H9 (cell line): ENCODE data around the gene MSI2. TPM values are rescaled to one million over a fixed set of nuclear protein-coding genes. Genes with fewer than 3 reads are reported as not detected.

Source experiments
- DNase-seq: peaks from one replicate; pipeline ENCODE4 v3.0.0-alpha.2; 2017
- H2AFZ ChIP-seq: one replicate; pipeline ENCODE4 v1.6.1; 2013; ENCODE audit warnings: mild to moderate bottlenecking, low read length, control low read depth, moderate library complexity
- H2AK5ac ChIP-seq: 2 replicates; pipeline ENCODE4 v1.6.1; 2013; ENCODE audit warnings: low read length, control low read depth, mixed read lengths; ENCODE audit not compliant: insufficient read length
- H2BK120ac ChIP-seq: one replicate; pipeline ENCODE4 v1.6.1; 2013; ENCODE audit warnings: low read depth, mild to moderate bottlenecking, low read length, control low read depth, inconsistent platforms; ENCODE audit not compliant: poor library complexity, severe bottlenecking
- H2BK12ac ChIP-seq: 2 replicates; pipeline ENCODE4 v1.6.1; 2013; ENCODE audit warnings: low read length, control low read depth, mixed read lengths, low read depth; ENCODE audit not compliant: insufficient read length
- H2BK15ac ChIP-seq: 2 replicates; pipeline ENCODE4 v1.6.1; 2013; ENCODE audit warnings: low read depth, low read length, control low read depth
- H2BK20ac ChIP-seq: one replicate; pipeline ENCODE4 v1.6.1; 2013; ENCODE audit warnings: low read depth, mild to moderate bottlenecking, low read length, control low read depth, inconsistent platforms; ENCODE audit not compliant: poor library complexity, severe bottlenecking
- H2BK5ac ChIP-seq: 2 replicates; pipeline ENCODE4 v1.6.1; 2013; ENCODE audit warnings: low read length, control low read depth, mixed read lengths; ENCODE audit not compliant: insufficient read length
- H3K14ac ChIP-seq: 2 replicates; pipeline ENCODE4 v1.6.1; 2013; ENCODE audit warnings: low read length, control low read depth; ENCODE audit not compliant: insufficient read depth
- H3K18ac ChIP-seq: 2 replicates; pipeline ENCODE4 v1.6.1; 2013; ENCODE audit warnings: low read depth, mild to moderate bottlenecking, mixed read lengths, low read length, control low read depth; ENCODE audit not compliant: insufficient read length
- H3K23ac ChIP-seq: 2 replicates; pipeline ENCODE4 v1.6.1; 2013; ENCODE audit warnings: low read length, control low read depth, mixed read lengths, low read depth; ENCODE audit not compliant: insufficient read length
- H3K23me2 ChIP-seq: 2 replicates; pipeline ENCODE4 v1.6.1; 2013; ENCODE audit warnings: low read depth, mild to moderate bottlenecking, mixed read lengths, low read length, control low read depth; ENCODE audit not compliant: insufficient read length, poor library complexity, severe bottlenecking
- H3K27ac ChIP-seq: 2 replicates; pipeline ENCODE4 v1.5.1; 2013; ENCODE audit warnings: low read length, control low read depth, mixed read lengths, low read depth; ENCODE audit not compliant: insufficient read length
- H3K27me3 ChIP-seq: 2 replicates; pipeline ENCODE4 v1.6.1; 2013; ENCODE audit warnings: low read length, control low read depth, inconsistent platforms; ENCODE audit not compliant: insufficient read depth
- H3K4ac ChIP-seq: 2 replicates; pipeline ENCODE4 v1.6.1; 2013; ENCODE audit warnings: low read depth, mild to moderate bottlenecking, control low read depth, inconsistent platforms, low read length, moderate library complexity
- H3K4me1 ChIP-seq: 2 replicates; pipeline ENCODE4 v1.6.1; 2013; ENCODE audit warnings: low read length, control low read depth, inconsistent platforms; ENCODE audit not compliant: insufficient read depth
- H3K4me2 ChIP-seq: 2 replicates; pipeline ENCODE4 v1.6.1; 2013; ENCODE audit warnings: low read length, control low read depth, mixed read lengths; ENCODE audit not compliant: insufficient read length, insufficient read depth
- H3K56ac ChIP-seq: 2 replicates; pipeline ENCODE4 v1.6.1; 2013; ENCODE audit warnings: low read depth, mild to moderate bottlenecking, mixed read lengths, low read length, control low read depth; ENCODE audit not compliant: insufficient read length
- H3K79me1 ChIP-seq: 2 replicates; pipeline ENCODE4 v1.6.1; 2013; ENCODE audit warnings: low read depth, mild to moderate bottlenecking, moderate library complexity, low read length, control low read depth, inconsistent platforms; ENCODE audit not compliant: insufficient read depth, poor library complexity, severe bottlenecking
- H3K79me2 ChIP-seq: 2 replicates; pipeline ENCODE4 v1.6.1; 2013; ENCODE audit warnings: low read length, control low read depth, inconsistent platforms; ENCODE audit not compliant: insufficient read depth
- H3K9ac ChIP-seq: 2 replicates; pipeline ENCODE4 v1.6.1; 2013; ENCODE audit warnings: low read length, control low read depth, mixed read lengths; ENCODE audit not compliant: insufficient read length; ENCODE audit errors: extremely low read depth
- H3K9me3 ChIP-seq: one replicate; pipeline ENCODE4 v1.6.1; 2013; ENCODE audit warnings: low read depth, low read length, inconsistent platforms; ENCODE audit not compliant: control insufficient read depth
- H3T11ph ChIP-seq: one replicate; pipeline ENCODE4 v1.6.1; 2013; ENCODE audit warnings: mild to moderate bottlenecking, low read length, control low read depth, inconsistent platforms
- H4K20me1 ChIP-seq: one replicate; pipeline ENCODE4 v1.6.1; 2013; ENCODE audit not compliant: control insufficient read depth, insufficient read length, insufficient read depth
- H4K5ac ChIP-seq: 2 replicates; pipeline ENCODE4 v1.6.1; 2013; ENCODE audit warnings: low read depth, mild to moderate bottlenecking, mixed read lengths, low read length, control low read depth; ENCODE audit not compliant: insufficient read length
- H4K8ac ChIP-seq: replicated peaks from 2 replicates; pipeline ENCODE4 v1.6.1; 2013; ENCODE audit warnings: low read length, control low read depth, mixed read lengths, low read depth; ENCODE audit not compliant: insufficient read length
- H4K91ac ChIP-seq: 2 replicates; pipeline ENCODE4 v1.6.1; 2013; ENCODE audit warnings: low read depth, mild to moderate bottlenecking, moderate library complexity, mixed read lengths, low read length, control low read depth; ENCODE audit not compliant: insufficient read length
- H3K27ac Mint-ChIP-seq, 3 experiments: 2 replicates in 2 of 3; 3 replicates in 1 of 3; pipeline ENCODE4 v1.8.0; 2020 to 2021; ENCODE audit warnings: mixed read lengths in 3 of 3, mild to moderate bottlenecking in 1 of 3, moderate library complexity in 1 of 3
- H3K27me3 Mint-ChIP-seq: 2 replicates; pipeline ENCODE4 v1.8.0; 2021; ENCODE audit warnings: low read depth, mild to moderate bottlenecking, moderate library complexity, mixed read lengths
- H3K36me3 Mint-ChIP-seq, 3 experiments: 2 replicates in 2 of 3; 3 replicates in 1 of 3; pipeline ENCODE4 v1.8.0; 2020 to 2021; ENCODE audit warnings: low read depth in 3 of 3, mixed read lengths in 3 of 3; ENCODE audit not compliant: insufficient read depth in 1 of 3
- H3K4me1 Mint-ChIP-seq, 2 experiments: 2 replicates each; pipeline ENCODE4 v1.8.0; 2020; ENCODE audit warnings: mixed read lengths in 2 of 2
- H3K4me3 Mint-ChIP-seq, 2 experiments: 2 replicates in 1 of 2; 3 replicates in 1 of 2; pipeline ENCODE4 v1.8.0; 2020 to 2021; ENCODE audit warnings: mild to moderate bottlenecking in 2 of 2, mixed read lengths in 2 of 2, moderate library complexity in 1 of 2
- H3K9me3 Mint-ChIP-seq, 2 experiments: 2 replicates in 1 of 2; 3 replicates in 1 of 2; pipeline ENCODE4 v1.8.0; 2020; ENCODE audit warnings: mild to moderate bottlenecking in 2 of 2, mixed read lengths in 2 of 2, moderate library complexity in 1 of 2
- whole genome bisulfite sequencing: extraction: QIAGEN DNeasy Blood & Tissue Kit; methylation state at CpG from one replicate; pipeline ENCODE4 v1.1.7; 2013; ENCODE audit warnings: missing lambda C conversion rate, low lambda C conversion rate, mixed read lengths; ENCODE audit not compliant: insufficient read length; ENCODE audit errors: extremely low coverage; 5-methylcytosine and 5-hydroxymethylcytosine counted together
- total RNA-seq: library from RNA; stranded (reverse); gene quantifications from 2 replicates; pipeline ENCODE4 v1.2.1, GENCODE V29; 2021
- TF ChIP-seq, protein P1 (sequence below): fragments of 200-600 bp; sonication (generic); conservative IDR thresholded peaks from 3 replicates; pipeline ENCODE4 v1.8.0; 2021; ENCODE audit warnings: antibody characterized with exemption, mild to moderate bottlenecking

MSI2 gene
- total RNA-seq, 1 experiment from 2014 or later: 98.5 TPM

DNA sequence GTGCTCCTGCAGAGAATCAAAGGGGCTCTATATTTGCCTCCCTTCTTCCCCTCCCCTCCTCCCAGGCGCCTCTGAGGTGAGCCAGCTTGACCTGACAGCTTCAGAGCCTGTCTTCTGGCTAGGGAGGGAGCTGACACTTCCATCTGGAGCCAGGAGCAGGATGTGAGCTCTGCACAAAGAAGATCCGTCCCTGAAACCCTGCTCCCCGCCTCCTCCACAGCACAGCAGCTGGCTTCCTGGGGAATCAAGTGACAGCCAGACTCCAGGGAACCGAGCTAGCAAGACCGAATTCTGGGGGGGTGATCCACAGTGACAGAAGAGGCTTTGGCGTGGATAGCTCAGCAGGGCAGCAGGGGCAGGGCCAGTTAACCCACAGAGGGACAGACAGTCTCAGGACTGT is 451.6 kb downstream of the MSI2 start:
- H3K4me3 Mint-ChIP-seq: peak overlapping the region; percentile 3 to 63; a peak in 3 of 5 replicates
- no peak overlapping the region for H3K18ac ChIP-seq
- H4K91ac ChIP-seq: no peak overlapping the region
- H3K9me3 Mint-ChIP-seq: no peaks in the 10 kb centered on the region
- no peak overlapping the region for H2AK5ac ChIP-seq
- no peak overlapping the region for H3K27ac ChIP-seq
- no peak overlapping the region for H2AFZ ChIP-seq
- peak overlapping the region; percentile 43; the same call in 1 of the 2 replicates for H3K14ac ChIP-seq
- no CpG with 5 or more reads among the region's 6 CpGs for WGBS
- H3K4ac ChIP-seq: no peak overlapping the region
- H2BK120ac ChIP-seq: no peak overlapping the region
- no peak overlapping the region for H2BK15ac ChIP-seq
- no peaks in the 10 kb centered on the region for H3K4me1 ChIP-seq
- no peaks in the 10 kb centered on the region for H3K36me3 Mint-ChIP-seq
- peaks cover 14 to 22% of the 10 kb centered on the region in 2 experiments for H3K4me1 Mint-ChIP-seq
- no peaks in the 10 kb centered on the region for H3K23me2 ChIP-seq
- no peak overlapping the region for H2BK12ac ChIP-seq
- no peaks in the 10 kb centered on the region for H3K79me1 ChIP-seq
- H3K27me3 ChIP-seq: no peaks in the 10 kb centered on the region
- no peaks in the 10 kb centered on the region for H3K79me2 ChIP-seq
- no peak overlapping the region for H4K5ac ChIP-seq
- no peak overlapping the region for H2BK5ac ChIP-seq
- peak overlapping the region; percentile 42 for H3K4me2 ChIP-seq
- TF ChIP-seq, protein P1, sequence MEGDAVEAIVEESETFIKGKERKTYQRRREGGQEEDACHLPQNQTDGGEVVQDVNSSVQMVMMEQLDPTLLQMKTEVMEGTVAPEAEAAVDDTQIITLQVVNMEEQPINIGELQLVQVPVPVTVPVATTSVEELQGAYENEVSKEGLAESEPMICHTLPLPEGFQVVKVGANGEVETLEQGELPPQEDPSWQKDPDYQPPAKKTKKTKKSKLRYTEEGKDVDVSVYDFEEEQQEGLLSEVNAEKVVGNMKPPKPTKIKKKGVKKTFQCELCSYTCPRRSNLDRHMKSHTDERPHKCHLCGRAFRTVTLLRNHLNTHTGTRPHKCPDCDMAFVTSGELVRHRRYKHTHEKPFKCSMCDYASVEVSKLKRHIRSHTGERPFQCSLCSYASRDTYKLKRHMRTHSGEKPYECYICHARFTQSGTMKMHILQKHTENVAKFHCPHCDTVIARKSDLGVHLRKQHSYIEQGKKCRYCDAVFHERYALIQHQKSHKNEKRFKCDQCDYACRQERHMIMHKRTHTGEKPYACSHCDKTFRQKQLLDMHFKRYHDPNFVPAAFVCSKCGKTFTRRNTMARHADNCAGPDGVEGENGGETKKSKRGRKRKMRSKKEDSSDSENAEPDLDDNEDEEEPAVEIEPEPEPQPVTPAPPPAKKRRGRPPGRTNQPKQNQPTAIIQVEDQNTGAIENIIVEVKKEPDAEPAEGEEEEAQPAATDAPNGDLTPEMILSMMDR: no peak
- H4K8ac ChIP-seq: no peak overlapping the region
- H3K56ac ChIP-seq: no peak overlapping the region
- DNase-seq: peak; percentile 80
- no peak overlapping the region for H2BK20ac ChIP-seq
- H3K9ac ChIP-seq: no peak overlapping the region
- no peak overlapping the region for H3K23ac ChIP-seq
- no peak overlapping the region for H3K27ac Mint-ChIP-seq
- no peaks in the 10 kb centered on the region for H4K20me1 ChIP-seq
- H3K9me3 ChIP-seq: no peaks in the 10 kb centered on the region
- H3T11ph ChIP-seq: no peak overlapping the region
- H3K27me3 Mint-ChIP-seq: peaks cover 29% of the 10 kb centered on the region
